OCI-LY3 (cell line): ENCODE data around the gene CD151.

Source experiments
- H2AFZ ChIP-seq: fragments of 200-600, 300-600 bp; shearing (Covaris generic); 2 replicates; pipeline ENCODE4 v1.6.0; 2014; ENCODE audit warnings: antibody characterized with exemption, low read depth, low read length
- H3K27ac ChIP-seq: fragments of 200-600, 300-600 bp; sonication (generic); 2 replicates; pipeline ENCODE4 v1.5.1; 2014; ENCODE audit warnings: mild to moderate bottlenecking, low read length, moderate library complexity, mixed read lengths
- H3K27me3 ChIP-seq: fragments of 200-600, 300-600 bp; sonication (generic); 2 replicates; pipeline ENCODE4 v1.6.1; 2014; ENCODE audit warnings: low read depth, low read length, mixed read lengths
- H3K36me3 ChIP-seq: fragments of 200-600, 300-600 bp; sonication (generic); replicated peaks from 2 replicates; pipeline ENCODE3; 2014; ENCODE audit warnings: low read depth, low read length, mixed read lengths
- H3K4me1 ChIP-seq: fragments of 300-600, 200-600 bp; sonication (generic); 2 replicates; pipeline ENCODE4 v1.6.1; 2014; ENCODE audit warnings: low read length, mixed read lengths
- H3K4me2 ChIP-seq: fragments of 200-600, 300-600 bp; sonication (generic); 2 replicates; pipeline ENCODE4 v1.6.1; 2014; ENCODE audit warnings: low read length, mixed read lengths
- H3K4me3 ChIP-seq: fragments of 300-600, 200-600 bp; sonication (generic); 2 replicates; pipeline ENCODE4 v1.5.1; 2014; ENCODE audit warnings: antibody characterized with exemption, mild to moderate bottlenecking, low read length, moderate library complexity
- H3K79me2 ChIP-seq: fragments of 300-600, 200-600 bp; shearing (Covaris generic); 2 replicates; pipeline ENCODE4 v1.6.1; 2014; ENCODE audit warnings: mild to moderate bottlenecking, low read length, mixed read lengths
- H3K9ac ChIP-seq: fragments of 300-600, 200-600 bp; shearing (Covaris generic); 2 replicates; pipeline ENCODE4 v1.6.0; 2014; ENCODE audit warnings: mild to moderate bottlenecking, low read length, moderate library complexity
- H3K9me3 ChIP-seq: fragments of 200-600, 300-600 bp; shearing (Covaris generic); 2 replicates; pipeline ENCODE4 v1.6.1; 2014; ENCODE audit warnings: low read length, mixed read lengths; ENCODE audit not compliant: insufficient read depth
- H4K20me1 ChIP-seq: fragments of 200-600, 300-600 bp; sonication (generic); 2 replicates; pipeline ENCODE4 v1.6.1; 2016; ENCODE audit warnings: low read length, mixed read lengths; ENCODE audit not compliant: insufficient read depth
- CTCF ChIP-seq: fragments of 200-600, 300-600 bp; sonication (generic); IDR thresholded peaks from 2 replicates; pipeline ENCODE4 v1.5.1; 2014; ENCODE audit warnings: antibody characterized with exemption, low read length, low read depth
- EZH2phosphoT487 ChIP-seq: fragments of 200-600 bp; shearing (Covaris generic); IDR thresholded peaks from 2 replicates; pipeline ENCODE4 v1.6.1; 2018; ENCODE audit warnings: antibody characterized with exemption, mixed run types, low read depth

The CD151 gene

DNA sequence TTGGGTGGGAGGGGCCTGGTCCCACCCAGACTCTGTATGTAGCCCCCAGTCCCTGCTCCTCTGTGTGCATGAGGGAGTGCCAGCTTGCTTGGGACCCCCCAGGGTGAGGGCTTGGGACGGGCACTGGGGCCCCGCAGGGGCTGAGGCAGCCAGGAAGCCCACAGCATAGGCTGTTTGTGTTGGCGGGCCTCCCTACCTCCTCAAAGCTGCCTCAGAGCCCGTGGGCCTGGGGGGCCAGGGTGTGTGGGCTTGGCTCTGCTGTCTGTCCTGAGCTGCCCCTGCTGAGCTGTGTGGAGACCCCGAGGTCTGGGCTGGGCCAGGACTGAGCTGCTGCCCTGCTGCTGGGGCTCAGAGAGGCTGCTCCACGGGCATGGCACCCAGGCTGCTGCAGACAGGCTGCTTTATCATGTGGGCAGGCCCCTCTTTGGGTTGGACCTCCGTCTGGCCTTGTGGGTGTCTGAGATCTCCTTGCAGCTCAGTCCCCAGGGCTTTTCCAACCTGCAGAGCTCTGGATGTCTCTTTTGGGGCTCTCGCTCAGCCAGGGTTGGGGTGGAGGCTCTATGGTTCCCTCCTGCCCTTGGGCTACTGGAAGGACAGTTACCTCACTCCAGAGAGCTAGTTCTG lies 13.2 kb downstream of the CD151 start:
- H3K4me3 ChIP-seq: no peak overlapping the region
- no peak overlapping the region for H3K9ac ChIP-seq
- H3K4me2 ChIP-seq: no peak overlapping the region

GRCh38 chr11:846496-847098 lies 13.8 kb downstream of the CD151 start:
- TF ChIP-seq EZH2phosphoT487: no peak
- no peak for TF ChIP-seq CTCF
- Histone ChIP-seq H3K27ac (no peak overlapping the region), H3K9ac (no peak overlapping the region), H4K20me1 (no peaks in the 10 kb centered on the region), H3K4me3 (no peak overlapping the region), H3K27me3 (no peaks in the 10 kb centered on the region; the same call in 1 of the 2 replicates), H3K79me2 (peaks cover 7% of the 10 kb centered on the region), H3K4me2 (no peak overlapping the region), H2AFZ (no peak overlapping the region), H3K4me1 (peaks cover 26% of the 10 kb centered on the region), H3K36me3 (no peaks in the 10 kb centered on the region), H3K9me3 (no peaks in the 10 kb centered on the region)

More for the DNA sequence above, 13.2 kb downstream of the CD151 start:
- Histone ChIP-seq H2AFZ (no peak overlapping the region), H3K27me3 (no peaks in the 10 kb centered on the region; the same call in 1 of the 2 replicates), H3K36me3 (no peaks in the 10 kb centered on the region), H3K79me2 (peaks cover 13% of the 10 kb centered on the region), H3K27ac (no peak overlapping the region), H3K9me3 (no peaks in the 10 kb centered on the region), H3K4me1 (peaks cover 31% of the 10 kb centered on the region), H4K20me1 (peaks cover 4% of the 10 kb centered on the region)
- TF ChIP-seq CTCF: no peak
- TF ChIP-seq EZH2phosphoT487: no peak

DNA sequence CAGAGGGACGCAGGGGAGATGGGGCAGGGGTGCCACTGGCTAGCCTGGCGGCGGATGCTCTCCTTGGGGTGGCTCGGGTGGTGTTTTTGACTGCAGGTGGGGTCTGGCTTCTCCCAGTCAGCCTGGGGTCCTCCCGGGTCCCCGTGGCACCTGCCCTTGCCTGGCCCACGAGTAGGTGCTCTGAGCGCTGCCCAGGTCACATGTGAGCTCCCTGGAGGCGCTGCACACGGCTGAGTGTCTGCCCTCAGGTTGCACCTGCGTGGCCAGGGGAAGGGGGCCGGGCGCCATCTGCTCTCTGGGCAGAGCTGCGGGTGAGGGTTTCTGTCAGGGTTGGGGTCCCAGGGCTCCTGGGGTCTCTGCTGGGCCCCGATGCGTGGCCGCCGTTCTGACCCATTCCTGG lies 15.1 kb downstream of the CD151 start:
- H3K4me1 ChIP-seq: peaks cover 26% of the 10 kb centered on the region
- H3K36me3 ChIP-seq: no peaks in the 10 kb centered on the region
- no peaks in the 10 kb centered on the region for H4K20me1 ChIP-seq
- no peaks in the 10 kb centered on the region; the same call in 1 of the 2 replicates for H3K27me3 ChIP-seq
- TF ChIP-seq EZH2phosphoT487: no peak
- TF ChIP-seq CTCF: no peak
- no peak overlapping the region for H3K27ac ChIP-seq
- H3K79me2 ChIP-seq: no peaks in the 10 kb centered on the region
- H3K9ac ChIP-seq: no peak overlapping the region
- H3K4me3 ChIP-seq: no peak overlapping the region
- no peak overlapping the region for H3K4me2 ChIP-seq
- H2AFZ ChIP-seq: no peak overlapping the region
- H3K9me3 ChIP-seq: no peaks in the 10 kb centered on the region

DNA sequence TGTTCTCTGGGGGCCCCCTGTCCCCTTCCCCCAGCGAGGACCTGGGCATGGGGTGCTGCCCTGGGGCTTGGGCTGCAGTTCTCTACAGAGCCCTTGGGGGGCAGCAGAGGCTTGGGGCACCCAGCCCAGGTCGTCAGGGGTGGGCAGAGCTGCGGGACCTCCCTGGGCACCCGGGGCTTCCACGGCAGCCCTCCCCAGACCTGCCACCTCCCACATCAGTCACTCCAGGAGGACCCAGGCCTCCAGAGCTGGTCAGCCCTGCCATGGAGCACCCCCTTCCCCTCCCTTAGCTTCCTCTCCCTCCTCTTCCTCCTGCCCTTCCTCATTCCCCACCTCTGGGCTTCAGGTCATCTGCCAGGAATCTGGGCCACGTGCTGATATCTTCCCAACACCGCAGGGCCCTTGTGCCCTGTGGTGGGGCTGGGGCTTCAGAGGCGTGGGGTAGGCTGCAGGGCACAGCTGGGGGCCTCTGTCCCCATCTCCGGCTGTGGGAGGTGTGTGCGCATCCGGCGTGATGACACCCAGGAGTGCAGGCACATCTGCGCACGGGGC lies 15.7 kb downstream of the CD151 start:
- no peaks in the 10 kb centered on the region for H4K20me1 ChIP-seq
- H3K36me3 ChIP-seq: no peaks in the 10 kb centered on the region
- H2AFZ ChIP-seq: no peak overlapping the region
- no peaks in the 10 kb centered on the region for H3K79me2 ChIP-seq
- no peak overlapping the region for H3K27ac ChIP-seq
- H3K9ac ChIP-seq: no peak overlapping the region
- no peaks in the 10 kb centered on the region; the same call in 1 of the 2 replicates for H3K27me3 ChIP-seq
- peaks cover 26% of the 10 kb centered on the region for H3K4me1 ChIP-seq
- H3K4me2 ChIP-seq: peak overlapping the region; percentile 33
- no peak for TF ChIP-seq EZH2phosphoT487
- peak; percentile 77 for TF ChIP-seq CTCF
- no peaks in the 10 kb centered on the region for H3K9me3 ChIP-seq
- H3K4me3 ChIP-seq: 0 out of 2 replicates have a peak overlapping the region, but pooled peaks have one; percentile 4
